ENCODE results near the gene NDST3.

The NDST3 gene

DNA sequence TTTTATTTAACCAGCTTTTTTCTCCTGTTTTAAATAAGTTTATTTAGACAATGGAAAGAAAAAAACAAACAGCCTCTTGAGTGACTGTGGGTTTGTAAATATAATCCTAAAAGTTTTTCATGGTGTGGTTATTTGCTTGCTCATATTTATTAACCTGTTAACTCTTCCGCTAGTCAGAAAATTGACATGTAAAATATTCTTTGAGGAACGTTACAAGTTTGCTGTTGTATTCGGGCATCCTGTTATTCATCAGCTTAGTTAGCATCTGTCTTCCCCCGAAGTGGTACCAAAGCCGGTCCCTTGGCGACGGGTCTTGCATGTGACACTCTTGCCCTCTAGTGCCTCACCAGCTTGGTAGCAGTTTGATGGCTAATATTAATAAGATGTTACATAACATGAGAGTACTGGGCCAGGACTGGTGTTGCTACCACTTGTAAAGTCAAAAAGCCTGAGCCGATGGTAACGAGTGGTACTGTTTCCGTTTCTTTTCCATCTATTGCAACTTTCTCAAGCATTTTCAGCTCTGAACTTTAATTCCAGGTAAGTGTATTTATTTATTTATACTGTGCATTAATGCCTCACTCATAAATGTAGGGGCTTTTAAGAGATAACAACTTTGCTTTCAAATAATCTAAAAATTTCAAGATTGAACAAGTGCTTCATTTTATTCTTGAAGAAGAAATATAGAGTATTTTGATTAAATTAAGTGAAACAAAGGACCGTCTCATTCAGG, at the start of gene NDST3:
Gene NDST3, plus strand, starts transcription at position 434 of the 733 bp plus-strand sequence. CDS start 19,425 bp downstream, outside the sequence.
- peak; percentile 43 for DNase-seq

DNA sequence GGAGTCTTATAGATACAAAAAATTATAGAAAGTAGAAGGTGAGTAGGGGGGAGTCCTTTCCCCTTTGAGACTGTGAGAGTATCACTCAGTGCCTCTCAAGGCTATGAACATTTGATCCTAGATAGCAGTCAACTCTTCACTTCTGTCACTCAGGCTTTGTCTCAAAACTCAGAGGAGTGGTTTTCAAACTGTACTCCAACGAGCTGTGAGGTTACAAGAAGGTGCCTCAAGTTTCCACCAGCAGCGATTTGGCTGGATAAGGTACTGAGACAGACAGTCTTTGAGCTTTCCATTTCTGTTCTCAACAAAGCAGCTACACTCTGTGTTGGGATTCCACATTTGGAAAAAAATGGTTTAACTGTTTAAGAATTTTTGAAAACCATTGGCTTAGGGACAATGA, 48.0 kb upstream of the NDST3 start:
- DNase-seq = no peak

DNA sequence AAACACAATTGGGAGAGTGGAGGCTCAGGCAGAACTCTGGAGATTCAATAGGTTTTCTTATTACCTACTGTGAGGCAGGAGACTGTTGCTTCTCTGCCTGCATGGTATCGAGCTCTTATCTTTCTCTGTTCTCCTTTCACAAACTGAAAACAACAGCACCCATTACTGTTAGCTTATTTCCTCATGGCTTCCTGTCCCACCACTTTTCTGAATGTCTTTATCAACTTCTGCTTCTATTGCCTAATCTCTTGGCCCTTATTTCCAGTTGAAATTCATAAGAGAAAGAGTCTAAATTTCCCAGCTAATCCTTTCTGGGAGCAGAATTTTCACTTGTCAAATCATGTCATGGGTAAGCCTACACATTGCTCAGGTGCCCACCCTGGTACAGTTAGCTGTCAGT, 46.8 kb upstream of the NDST3 start:
- peak; percentile 77 for DNase-seq

DNA sequence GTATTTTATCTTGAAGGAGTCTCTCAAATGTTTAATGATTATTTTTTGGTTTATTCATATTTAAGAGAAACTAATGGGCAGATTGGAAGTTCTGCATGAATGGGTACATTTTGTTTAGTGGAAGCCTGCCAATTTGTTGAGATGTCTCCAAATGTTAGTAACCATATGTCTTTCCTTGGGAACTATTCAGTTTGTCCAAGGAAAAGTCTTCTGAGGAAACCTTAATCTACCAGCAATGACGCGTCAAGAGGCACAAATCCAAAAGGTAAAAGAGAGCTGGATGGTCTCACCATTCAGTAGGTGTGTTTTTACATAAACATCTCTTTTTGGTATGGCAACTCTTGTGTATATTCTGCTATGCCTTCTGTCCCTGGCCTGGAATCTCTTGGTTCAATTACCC, 37.4 kb upstream of the NDST3 start:
- DNase-seq = no peak

DNA sequence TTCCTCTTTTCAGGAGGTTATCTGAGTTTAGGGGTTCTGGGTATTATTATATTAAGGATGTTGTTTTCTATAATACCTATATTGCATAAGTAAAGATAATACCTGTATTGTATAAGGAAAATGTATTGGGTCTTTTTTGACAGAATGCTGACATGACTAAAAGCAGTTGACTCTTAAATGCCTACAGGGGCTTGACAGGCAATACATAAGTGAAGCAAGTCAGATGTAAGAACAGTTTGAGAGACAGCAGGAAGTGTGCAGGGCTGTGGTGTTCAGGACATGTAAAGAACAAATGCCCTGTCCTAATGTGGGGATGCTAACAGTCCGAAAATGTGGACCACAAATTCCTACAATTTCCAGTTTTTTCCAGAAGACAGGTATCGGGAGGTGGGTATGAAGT, 30.2 kb upstream of the NDST3 start:
- no peak for DNase-seq

DNA sequence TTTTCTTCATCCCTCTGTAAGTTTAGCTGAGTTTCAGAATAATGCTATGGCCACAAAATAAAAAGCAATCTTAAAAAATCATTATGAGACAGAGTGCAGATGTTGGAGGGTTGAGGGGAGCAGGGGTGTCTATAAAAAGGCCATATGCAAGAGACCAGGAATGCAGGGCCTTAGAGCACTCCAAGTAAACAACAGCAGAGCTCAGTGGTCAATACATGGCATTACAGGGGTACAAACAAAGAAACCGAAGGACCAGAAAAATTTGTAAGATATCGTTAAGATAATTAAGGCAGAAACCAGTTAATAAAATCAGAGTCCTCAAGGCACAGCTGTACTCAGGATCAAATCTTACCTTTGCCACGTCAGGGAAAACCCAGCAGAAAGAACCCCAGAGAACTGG, 28.4 kb upstream of the NDST3 start:
- DNase-seq = no peak

DNA sequence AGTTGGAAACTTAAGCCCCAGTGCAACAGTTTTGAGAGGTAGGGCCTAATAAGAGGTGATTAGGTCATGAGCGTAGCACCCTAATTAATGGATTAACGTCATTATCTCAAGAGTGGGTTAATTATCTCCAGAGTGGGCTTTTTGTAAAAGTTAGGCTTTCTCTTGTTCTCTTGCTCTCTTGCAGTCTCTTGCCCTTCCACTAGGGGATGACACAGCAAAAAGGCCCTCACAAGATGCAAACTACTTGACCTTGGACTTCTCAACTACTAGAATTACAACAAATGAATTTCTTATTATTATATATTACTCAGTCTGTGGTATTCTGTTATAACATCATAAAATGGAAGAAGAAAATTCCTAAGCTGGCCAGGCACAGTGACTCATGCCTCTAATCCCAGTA, 22.1 kb upstream of the NDST3 start:
- no peak for DNase-seq

DNA sequence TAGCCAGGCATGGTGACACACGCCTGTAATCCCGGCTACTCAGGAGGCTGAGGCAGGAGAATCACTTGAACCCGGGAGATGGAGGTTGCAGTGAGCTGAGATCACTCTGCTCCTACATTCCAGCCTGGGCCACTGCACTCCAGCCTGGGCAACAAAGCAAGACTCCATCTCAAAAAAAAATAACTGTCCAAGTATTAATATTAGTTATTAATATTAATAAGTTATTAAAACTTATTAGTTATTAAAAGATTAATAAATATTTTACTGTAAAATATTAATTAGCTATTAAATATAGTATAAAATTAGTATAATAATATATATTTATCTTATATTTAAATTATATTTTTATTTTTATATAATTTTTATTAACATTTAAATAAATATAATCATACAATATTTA, 19.5 kb upstream of the NDST3 start:
- no peak for DNase-seq

DNA sequence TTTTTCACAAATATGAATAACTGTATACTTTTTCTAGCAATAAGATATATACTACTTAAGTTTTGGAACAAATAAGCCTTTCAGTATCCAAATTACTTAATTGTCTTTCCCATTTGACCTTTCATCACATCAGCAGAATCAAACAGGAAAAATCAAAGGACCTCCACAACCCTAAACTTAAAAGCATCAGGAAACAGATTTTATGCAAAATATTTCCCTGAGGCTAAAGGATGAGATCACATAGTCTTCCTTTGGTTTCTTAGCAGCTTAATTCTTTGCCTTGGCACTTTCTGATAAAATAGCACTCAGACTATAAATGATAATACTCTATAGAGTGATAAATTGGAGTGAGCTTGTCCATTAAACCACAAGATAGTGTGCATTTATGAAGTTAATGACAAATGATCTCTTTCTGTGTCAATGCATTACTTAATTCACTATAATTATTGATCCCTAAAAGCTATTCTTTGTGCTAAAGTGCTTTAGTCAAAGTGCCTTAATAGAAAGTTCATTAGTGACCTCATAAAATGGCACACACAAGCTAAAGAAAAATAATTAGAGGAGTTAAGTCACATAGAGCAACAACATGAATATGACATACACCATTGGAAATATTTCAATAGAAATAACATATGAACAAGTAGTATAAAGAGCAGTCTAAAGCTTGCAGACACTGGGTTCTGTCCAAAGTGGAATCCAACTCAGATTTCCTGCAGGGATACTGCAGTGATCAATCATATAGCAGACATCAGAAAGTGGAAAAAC, 15.7 kb upstream of the NDST3 start:
- DNase-seq = no peak

DNA sequence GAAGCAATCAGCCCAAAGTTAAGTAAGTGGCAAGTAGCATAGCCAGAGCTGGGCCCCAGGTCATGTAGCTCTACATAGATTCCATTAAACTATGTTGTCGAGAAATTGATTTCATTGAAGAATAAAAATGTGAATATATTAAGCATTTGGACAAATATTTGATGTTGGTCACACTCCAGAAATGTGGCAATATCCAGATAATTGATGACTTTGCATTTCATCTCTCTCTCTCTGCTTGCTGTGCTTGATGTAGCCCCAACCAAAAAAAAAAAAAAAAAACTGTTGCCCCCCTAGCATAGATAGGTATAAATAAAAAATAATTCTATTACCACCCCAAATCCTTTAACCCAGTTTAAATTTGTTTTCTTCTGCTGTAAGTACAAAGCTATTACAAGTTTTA, 7.5 kb upstream of the NDST3 start:
- DNase-seq = no peak

DNA sequence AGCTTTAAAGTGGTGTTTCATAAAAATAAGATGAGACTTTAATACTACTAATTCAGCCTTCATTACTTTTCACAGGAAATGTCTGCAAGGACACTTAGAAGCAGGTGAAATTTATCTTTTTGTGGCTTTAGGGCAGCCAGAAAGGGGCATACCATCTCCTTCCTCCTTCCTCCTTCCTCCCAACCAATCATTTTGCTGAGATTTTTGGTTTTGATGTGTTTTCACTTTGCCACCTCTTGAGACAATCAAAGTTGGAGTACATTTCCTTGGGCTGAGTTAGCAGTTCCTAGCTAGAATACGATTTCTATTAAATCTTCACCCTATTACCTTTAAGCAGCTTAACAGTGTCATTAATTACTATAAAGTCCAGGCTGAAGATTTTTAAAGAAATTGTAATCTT, 5.1 kb upstream of the NDST3 start:
- no peak for DNase-seq

DNA sequence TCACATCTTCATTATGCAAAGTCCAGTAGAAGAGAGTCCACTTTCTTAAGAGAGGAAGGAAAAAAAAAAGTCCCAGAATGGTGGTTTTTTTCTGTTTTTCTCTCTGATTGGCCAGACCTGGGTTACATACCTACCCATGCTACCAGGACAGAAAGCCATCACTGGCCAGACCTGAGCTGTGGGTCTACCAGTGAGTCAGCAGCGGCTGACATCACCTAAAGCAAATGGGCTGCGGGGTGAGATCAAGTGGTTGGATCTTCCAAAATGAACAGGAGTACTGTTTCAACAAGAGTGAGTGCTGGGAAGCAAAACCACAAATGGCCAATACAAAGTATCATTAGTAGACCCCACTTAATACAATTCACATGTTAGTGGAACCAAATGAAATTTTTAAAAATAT, 1.6 kb upstream of the NDST3 start:
- no peak for DNase-seq

DNA sequence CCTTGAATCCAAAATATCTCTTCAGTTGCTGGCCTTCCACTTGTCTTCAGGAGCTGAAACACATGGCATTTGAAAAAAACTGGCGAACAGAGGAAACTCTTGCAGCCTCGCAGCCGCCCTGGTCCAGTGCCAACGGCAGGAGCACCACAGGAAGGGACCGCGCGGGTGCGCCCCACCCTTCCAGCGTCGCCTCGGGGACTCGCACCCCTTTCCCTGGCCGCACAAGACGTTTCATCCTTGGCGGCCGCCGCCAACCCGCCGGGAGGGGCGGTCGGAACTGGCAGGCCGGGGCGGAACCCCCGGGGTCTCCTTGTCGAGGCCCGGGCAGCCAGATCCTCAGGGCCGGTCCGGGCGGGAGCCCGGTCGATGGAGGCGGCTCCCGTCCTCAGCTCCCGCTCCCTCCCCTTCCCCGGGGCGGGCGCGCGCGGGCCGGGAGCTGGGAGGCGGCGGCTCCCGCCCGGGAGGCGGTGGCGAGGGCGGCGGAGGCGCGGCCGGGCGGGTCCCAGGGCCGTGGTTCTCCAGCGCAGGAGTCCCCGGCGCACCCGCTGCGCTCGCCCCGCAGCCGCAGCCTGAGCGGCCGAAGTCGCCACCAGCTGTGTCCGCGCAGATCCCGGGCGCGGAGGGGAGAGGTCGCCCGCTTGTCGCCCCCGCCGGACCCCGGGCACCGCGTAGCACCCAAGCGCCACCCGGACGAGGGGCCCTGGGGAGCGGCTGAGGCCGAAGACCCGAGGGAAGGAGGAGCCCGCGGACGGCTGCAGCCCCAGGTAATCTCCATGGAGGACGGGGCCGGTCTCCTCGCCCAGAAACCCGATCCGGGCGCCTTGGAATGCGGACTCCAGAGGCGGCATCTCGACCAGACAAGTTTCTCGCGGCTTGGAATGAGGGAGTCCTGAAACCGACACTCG, 886 bp upstream of the NDST3 start:
- DNase-seq = no peak

DNA sequence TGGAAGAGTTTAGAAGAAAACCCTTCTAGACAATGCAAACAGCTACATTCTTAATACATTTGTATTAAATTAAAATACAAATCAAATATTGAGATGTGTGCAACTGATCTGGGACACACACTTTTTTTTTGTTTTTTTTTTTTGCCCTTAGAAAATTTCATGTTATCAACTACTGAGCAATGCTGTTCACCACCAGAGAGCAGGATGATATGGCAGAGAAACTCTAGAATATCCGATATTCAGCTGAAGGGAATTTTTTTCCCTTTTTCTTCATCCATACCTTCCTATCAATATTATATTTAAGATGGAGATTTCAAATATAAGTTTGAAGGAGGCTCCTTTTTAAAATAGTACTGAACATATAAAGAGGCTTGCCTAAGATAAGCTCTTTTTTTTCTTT, 1.0 kb downstream of the NDST3 start:
- DNase-seq = no peak

DNA sequence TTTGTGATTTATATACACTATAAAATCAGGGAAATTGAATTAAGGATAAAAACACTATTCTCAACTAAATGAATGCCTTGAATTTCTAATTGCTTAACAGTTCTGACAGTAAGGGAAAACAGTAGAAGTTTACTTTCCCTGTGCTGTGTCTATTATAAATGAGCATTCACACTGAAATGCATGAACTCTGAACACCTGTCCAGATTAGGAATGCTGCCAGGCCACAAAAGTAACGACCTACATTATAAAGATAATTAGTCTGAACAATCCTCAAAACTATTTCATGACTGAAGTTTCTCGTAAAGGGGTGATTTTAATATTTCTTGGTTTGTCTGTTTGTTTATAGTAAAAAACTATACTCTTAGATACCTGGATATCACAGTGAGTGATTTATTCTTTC, 2.0 kb downstream of the NDST3 start:
- no peak for DNase-seq

DNA sequence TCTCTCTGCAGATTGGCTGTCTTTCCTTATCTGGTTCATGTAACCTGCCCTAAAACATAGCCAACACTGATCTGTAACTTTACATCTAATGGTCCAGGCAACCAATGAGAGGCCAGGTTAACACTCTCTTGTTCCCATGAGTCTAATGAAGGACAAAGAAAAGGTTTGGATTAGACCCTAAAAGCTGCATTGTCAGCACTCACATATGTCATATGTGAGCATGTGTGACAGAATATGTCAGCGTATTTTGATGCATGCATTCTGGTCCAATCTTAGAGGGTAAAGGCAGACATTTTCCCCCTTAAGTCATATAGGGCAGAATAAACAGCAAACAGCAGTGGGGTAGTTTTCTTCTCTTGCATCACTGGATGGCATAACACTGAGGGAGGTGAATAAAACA, 3.7 kb downstream of the NDST3 start:
- DNase-seq = no peak

DNA sequence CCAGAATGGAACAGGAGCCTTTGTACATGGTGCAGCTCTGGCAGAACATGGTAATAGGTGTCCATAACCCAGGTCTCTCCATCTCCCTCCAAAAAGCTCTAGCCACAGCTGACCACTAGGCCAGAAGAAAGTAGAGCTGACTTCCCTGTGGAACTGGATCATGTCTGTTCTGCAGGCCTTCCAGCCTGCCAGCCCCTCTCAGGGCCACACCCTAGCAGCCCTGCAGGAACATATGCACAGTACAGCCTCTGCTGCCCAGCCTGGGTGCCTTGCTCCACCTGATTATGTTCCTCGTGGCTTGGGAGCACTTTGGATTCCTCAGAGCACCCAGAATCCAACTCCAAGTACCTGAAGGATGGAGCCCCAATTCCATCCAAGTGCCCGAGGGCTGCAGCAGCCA, 12.0 kb downstream of the NDST3 start:
- DNase-seq = no peak

DNA sequence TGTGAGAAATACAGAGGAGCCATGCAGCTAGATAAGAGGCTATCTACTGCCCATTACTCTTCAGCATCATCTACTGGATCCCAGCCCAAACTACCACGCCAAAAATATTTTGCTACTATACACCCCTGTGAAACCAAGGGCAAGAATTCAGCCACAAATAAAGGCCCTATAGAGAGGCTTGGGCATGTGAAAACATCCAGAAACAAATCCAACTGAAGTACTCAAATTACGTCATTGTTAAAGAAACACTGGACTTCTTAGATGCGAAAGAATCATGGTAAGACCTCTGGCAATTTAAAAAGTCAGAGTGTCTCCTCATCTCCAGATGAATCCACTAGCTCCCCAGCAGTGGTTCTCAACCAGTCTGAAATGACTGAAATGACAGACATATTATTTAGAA, 12.8 kb downstream of the NDST3 start:
- DNase-seq = no peak

DNA sequence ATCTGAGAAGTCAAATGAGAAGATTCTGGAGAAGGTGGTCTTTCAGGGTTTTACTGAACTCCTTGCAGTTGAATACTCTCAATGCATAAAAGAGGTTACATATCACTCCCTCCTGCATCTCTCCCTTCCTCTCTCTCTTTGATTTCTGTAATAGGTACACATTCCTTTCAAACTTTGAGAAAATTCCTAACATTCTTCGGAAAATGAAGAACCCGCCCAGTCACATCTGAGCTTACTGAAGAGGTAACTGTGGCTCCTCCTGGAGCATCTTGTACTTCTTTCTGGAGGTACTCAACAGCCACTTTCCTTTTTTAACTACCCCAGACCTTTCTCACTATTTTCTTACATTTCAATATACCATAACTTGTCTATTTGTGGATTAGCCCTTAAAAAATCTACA, 24.7 kb downstream of the NDST3 start:
- DNase-seq = no peak

DNA sequence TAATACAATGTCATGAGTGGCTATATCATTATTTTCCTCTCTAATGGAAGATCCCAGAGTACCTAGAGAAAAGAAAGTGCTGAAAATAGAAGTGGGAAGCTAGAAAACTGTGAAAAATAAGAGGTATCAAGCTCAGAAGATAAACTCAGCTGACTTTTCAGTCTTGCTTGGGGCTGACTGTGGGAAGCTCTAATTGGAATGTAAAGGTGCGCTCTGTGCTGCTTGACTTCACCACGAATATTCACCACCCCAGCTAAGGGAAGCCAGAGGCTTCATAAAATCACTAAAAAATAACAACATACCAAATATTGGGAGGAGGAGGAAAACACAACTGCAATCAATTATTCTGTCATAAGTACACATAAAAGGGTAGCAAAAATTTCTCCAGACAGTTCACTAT, 25.1 kb downstream of the NDST3 start:
- no peak for DNase-seq

DNA sequence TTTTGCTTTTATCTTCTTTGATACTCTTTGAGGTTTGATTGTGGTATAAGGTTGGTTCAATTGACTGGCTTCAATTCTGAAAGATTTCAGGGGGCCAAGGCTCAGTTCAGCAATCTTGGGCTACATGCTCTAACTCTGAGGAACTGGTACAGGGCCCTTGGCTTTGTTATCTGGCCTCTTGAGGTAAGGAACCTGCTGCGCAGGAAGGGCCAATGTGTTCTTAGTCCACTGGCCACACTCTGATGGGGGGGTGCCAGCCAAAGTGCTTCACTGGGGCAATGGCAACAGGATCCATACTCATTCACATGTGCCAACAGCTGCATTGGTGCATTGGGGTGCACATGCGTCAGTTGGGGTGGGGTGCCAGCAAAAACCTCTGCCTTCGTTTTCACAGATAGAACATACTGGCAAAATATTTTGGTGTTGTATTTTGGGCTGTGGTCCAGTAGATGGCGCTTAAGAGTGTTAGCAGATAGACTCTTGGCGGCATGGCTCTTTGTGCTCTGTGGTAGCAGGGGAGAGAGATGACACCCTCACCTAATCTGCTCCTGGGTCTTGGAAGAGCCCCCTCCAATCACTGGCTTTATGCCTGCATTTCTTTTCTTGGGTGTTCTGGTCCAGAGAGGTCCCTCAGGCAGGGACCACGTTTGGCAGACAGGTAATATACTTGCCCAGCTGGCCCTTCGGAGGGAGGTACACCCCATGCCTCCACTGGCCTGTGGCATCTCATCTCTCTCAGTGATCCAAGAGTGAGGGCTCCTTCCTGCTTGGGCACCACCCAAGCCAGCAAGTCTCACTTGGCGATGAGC, 42.9 kb downstream of the NDST3 start:
- DNase-seq = no peak

DNA sequence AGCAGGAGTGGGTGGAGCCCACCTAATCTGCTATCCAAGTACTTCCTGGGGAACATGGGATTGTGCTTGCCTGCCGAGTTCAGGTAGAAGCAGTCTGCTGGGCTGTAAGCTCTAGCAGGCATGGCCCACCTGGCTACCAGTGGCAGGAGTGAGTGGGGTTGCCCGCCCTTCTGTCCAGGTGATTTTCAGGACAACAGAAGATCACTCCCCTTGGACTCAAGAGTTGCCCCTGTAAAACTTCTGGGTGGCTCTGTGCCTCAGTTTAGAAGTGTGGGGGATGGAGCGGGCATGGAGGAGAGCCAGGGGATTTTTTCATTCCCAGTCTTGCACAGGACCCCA, 43.5 kb downstream of the NDST3 start:
- no peak for DNase-seq

DNA sequence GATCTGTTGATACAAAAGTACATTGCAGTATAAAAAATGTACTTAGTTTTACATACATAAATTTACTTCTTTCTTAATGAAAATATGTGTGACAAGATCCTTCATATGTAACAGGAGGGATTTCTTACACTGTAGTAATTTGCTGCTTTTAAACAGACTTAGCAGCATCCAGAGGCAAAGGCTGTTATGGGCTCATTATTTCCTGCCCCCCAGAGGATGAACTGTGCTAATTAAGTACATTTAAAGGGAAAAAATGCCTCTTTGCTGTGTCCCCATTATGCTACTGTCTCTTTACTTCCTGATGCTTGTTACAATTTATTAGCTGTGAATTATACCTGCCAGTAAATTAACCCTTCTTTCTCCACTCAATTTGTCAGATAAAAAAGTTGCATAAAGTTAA, 47.1 kb downstream of the NDST3 start:
- DNase-seq = no peak

All from GF-D8 (cell line).